HL-60 (cell line): ENCODE results near the gene CITED2.

Experiments used
- CTCF ChIP-seq: IDR thresholded peaks from one replicate; pipeline ENCODE4 v1.5.1; 2011; ENCODE audit warnings: low read length, control low read depth, inconsistent platforms; ENCODE audit not compliant: insufficient read depth
- POLR2AphosphoS5 ChIP-seq: IDR thresholded peaks from 2 replicates; pipeline ENCODE4 v1.6.1; 2012; ENCODE audit warnings: low read depth

GRCh38 chr6:139346392-139346791 is 28.1 kb downstream of the CITED2 start:
- TF ChIP-seq CTCF: no peak
- no peak for TF ChIP-seq POLR2AphosphoS5
